Keratinocyte (primary cell): Measurements from ENCODE around the gene SMTNL1. TPM values are rescaled to one million over a fixed set of nuclear protein-coding genes. Genes with fewer than 3 reads are reported as not detected.

ENCODE experiments used
- DNase-seq: peaks from one replicate; pipeline ENCODE4 v3.0.0-alpha.2; 2011; ENCODE audit warnings: low read depth, missing footprints, low spot score
- FAIRE-seq: peaks from 2 replicates; lab custom pipeline; 2011; peaks lifted over from hg19 to GRCh38; lab: Jason Lieb, UNC
- H2AFZ ChIP-seq: 2 replicates; pipeline ENCODE4 v1.6.0; 2012; ENCODE audit warnings: low read length, control low read depth, inconsistent platforms; ENCODE audit not compliant: control insufficient read depth
- H3K27ac ChIP-seq: 2 replicates; pipeline ENCODE4 v1.5.1; 2011; ENCODE audit warnings: low read length; ENCODE audit not compliant: control insufficient read depth, insufficient read depth
- H3K27me3 ChIP-seq: 3 replicates; pipeline ENCODE4 v1.6.0; 2011; ENCODE audit warnings: low read length; ENCODE audit not compliant: control insufficient read depth, insufficient read depth; ENCODE audit errors: extremely low read depth
- H3K36me3 ChIP-seq, 2 experiments: 2 replicates in 1 of 2; 3 replicates in 1 of 2; pipeline ENCODE4 v1.5.1; 2011; ENCODE audit warnings: low read length in 2 of 2, mild to moderate bottlenecking in 1 of 2; ENCODE audit not compliant: control insufficient read depth in 2 of 2, insufficient read depth in 2 of 2; ENCODE audit errors: extremely low read depth in 1 of 2
- H3K4me1 ChIP-seq: 3 replicates; pipeline ENCODE4 v1.5.1; 2011; ENCODE audit warnings: low read length; ENCODE audit not compliant: control insufficient read depth, insufficient read depth; ENCODE audit errors: extremely low read depth
- H3K4me2 ChIP-seq: 3 replicates; pipeline ENCODE4 v1.6.0; 2011; ENCODE audit warnings: low read depth, low read length; ENCODE audit not compliant: control insufficient read depth, insufficient read depth; ENCODE audit errors: extremely low read depth
- H3K4me3 ChIP-seq, 3 experiments: fragments of 200-600 bp in 1 of 3; sonication (generic) in 1 of 3; 2 replicates in 2 of 3; 3 replicates in 1 of 3; pipeline ENCODE4 v1.5.1; 2011 to 2016; ENCODE audit warnings: low read length in 3 of 3, mild to moderate bottlenecking in 3 of 3, control low read depth in 2 of 3, inconsistent platforms in 1 of 3, low read depth in 1 of 3, mixed read lengths in 1 of 3, mixed run types in 1 of 3, moderate library complexity in 1 of 3; ENCODE audit not compliant: control insufficient read depth in 2 of 3, insufficient read depth in 2 of 3; ENCODE audit errors: extremely low read depth in 1 of 3
- H3K79me2 ChIP-seq: 2 replicates; pipeline ENCODE4 v1.6.0; 2012; ENCODE audit warnings: low read length; ENCODE audit not compliant: control insufficient read depth, insufficient read depth
- H3K9ac ChIP-seq: 3 replicates; pipeline ENCODE4 v1.6.0; 2011; ENCODE audit warnings: low read length; ENCODE audit not compliant: control insufficient read depth, insufficient read depth; ENCODE audit errors: extremely low read depth
- H3K9me1 ChIP-seq: 3 replicates; pipeline ENCODE4 v1.6.0; 2011; ENCODE audit warnings: low read length; ENCODE audit not compliant: control insufficient read depth, insufficient read depth; ENCODE audit errors: extremely low read depth
- H3K9me3 ChIP-seq: 2 replicates; pipeline ENCODE4 v1.5.1; 2012; ENCODE audit warnings: low read depth, low read length; ENCODE audit not compliant: control insufficient read depth
- H4K20me1 ChIP-seq: 3 replicates; pipeline ENCODE4 v1.6.0; 2011; ENCODE audit warnings: low read length; ENCODE audit not compliant: control insufficient read depth, insufficient read depth; ENCODE audit errors: extremely low read depth
- EZH2 ChIP-seq: IDR thresholded peaks from one replicate; pipeline ENCODE4 v1.6.1; 2012; ENCODE audit warnings: inconsistent platforms, mild to moderate bottlenecking, low read length, moderate library complexity
- dilution Hi-C: fragments of 300-500 bp; cut with MboI; formaldehyde crosslinking; loops from one replicate; pipeline ENCODE4 v1.7.0; 2020; ENCODE audit warnings: low sequenced_read_pairs; ENCODE audit not compliant: extremely low pct_ligation_motif_present
- polyA plus RNA-seq, 5 experiments: library from polyadenylated mRNA; depleted of rRNA in 3 of 5; stranded (reverse) in 3 of 5; stranded (forward) in 1 of 5; unstranded in 1 of 5; fragments of >200 nt; gene quantifications; 1 replicate in 1 of 5; 2 replicates in 3 of 5; 3 replicates in 1 of 5; pipeline versions ENCODE4 v1.2.1 to v1.2.3, GENCODE V29; 2011 to 2012; ENCODE audit warnings: missing spikeins in 2 of 5, low read depth in 1 of 5, low replicate concordance in 1 of 5
- TF ChIP-seq, protein P1 (sequence below), 3 experiments: IDR thresholded peaks in 1 of 3; conservative IDR thresholded peaks in 1 of 3; optimal IDR thresholded peaks in 1 of 3; 2 replicates in 2 of 3; 3 replicates in 1 of 3; pipeline versions ENCODE3 to v1.5.1; 2011; ENCODE audit warnings: low read length in 3 of 3, mild to moderate bottlenecking in 3 of 3, moderate library complexity in 2 of 3, control low read depth in 1 of 3, inconsistent platforms in 1 of 3; ENCODE audit not compliant: insufficient read depth in 2 of 3; ENCODE audit errors: extremely low read depth in 1 of 3

The SMTNL1 gene
- polyA plus RNA-seq, 1 donor (not counting 4 experiments of a cell fraction or from before 2014, with no cell fraction given), result not detected

DNA sequence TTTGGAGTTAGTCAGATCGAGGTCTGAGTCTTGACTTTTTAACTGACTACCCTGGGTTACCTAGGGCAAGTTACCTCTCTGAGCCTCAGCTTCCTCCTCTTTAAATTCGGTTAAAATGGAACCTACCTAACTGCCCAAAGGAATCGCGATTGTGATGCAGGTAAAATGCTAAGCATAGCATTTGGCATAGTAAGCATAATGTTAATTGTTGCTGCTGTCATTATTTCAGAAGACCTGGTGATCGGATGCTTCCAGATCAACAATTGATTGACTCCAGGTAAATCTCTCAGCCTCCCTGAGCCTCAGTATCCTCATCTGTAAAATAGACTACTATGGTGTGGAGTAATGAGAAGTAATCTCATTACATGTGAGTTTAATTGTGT is 21.3 kb upstream of the SMTNL1 start:
- Histone ChIP-seq H3K4me2 (peak overlapping the region; percentile 90), H3K27me3 (peaks cover 23% of the 10 kb centered on the region), H3K4me3 (peak overlapping the region; percentile 50 to 78 (median 72)), H3K36me3 (no peaks in the 10 kb centered on the region), H3K9me1 (no peaks in the 10 kb centered on the region), H3K79me2 (no peaks in the 10 kb centered on the region), H3K9ac (peak overlapping the region; percentile 61), H2AFZ (peak overlapping the region; percentile 90), H3K4me1 (peaks cover 4% of the 10 kb centered on the region), H4K20me1 (no peaks in the 10 kb centered on the region), H3K27ac (no peak overlapping the region), H3K9me3 (no peaks in the 10 kb centered on the region)
- TF ChIP-seq EZH2, result no peak
- TF ChIP-seq, protein P1, sequence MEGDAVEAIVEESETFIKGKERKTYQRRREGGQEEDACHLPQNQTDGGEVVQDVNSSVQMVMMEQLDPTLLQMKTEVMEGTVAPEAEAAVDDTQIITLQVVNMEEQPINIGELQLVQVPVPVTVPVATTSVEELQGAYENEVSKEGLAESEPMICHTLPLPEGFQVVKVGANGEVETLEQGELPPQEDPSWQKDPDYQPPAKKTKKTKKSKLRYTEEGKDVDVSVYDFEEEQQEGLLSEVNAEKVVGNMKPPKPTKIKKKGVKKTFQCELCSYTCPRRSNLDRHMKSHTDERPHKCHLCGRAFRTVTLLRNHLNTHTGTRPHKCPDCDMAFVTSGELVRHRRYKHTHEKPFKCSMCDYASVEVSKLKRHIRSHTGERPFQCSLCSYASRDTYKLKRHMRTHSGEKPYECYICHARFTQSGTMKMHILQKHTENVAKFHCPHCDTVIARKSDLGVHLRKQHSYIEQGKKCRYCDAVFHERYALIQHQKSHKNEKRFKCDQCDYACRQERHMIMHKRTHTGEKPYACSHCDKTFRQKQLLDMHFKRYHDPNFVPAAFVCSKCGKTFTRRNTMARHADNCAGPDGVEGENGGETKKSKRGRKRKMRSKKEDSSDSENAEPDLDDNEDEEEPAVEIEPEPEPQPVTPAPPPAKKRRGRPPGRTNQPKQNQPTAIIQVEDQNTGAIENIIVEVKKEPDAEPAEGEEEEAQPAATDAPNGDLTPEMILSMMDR (optimal IDR thresholded peaks at IDR 0.05 in 1 of 3, IDR thresholded peaks at IDR 0.05 in 1 of 3, conservative IDR thresholded peaks at IDR 0.05 in 1 of 3; ENCODE audit: extremely low read depth in 1 of 3, insufficient read depth in 2 of 3, low read length in 3 of 3), result no peak
- FAIRE-seq (no peak), DNase-seq (no peak)
- dilution Hi-C loops, result no loop called here

DNA sequence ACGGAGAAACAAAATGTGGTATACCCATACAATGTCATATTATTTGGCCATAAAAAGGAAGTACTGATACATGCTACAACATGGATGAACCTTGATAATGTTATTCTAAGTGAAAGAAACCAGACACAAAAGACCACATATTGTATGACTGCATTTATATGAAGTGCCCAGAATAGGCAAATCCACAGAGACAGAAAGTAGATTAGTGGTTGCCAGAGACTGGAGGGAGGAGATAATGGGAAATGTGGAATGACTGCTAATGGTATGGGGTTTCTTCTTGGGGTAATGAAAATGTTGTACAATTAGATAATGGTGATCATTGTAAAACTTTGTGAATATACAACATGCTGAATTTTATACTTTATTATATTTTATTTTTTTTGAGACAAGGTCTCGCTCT is 16.3 kb upstream of the SMTNL1 start:
- no peak for FAIRE-seq
- H4K20me1 ChIP-seq, result no peaks in the 10 kb centered on the region
- H2AFZ ChIP-seq, result no peak overlapping the region
- TF ChIP-seq, protein P1 (optimal IDR thresholded peaks at IDR 0.05 in 1 of 3, IDR thresholded peaks at IDR 0.05 in 1 of 3, conservative IDR thresholded peaks at IDR 0.05 in 1 of 3; ENCODE audit: extremely low read depth in 1 of 3, insufficient read depth in 2 of 3, low read length in 3 of 3), result no peak
- TF ChIP-seq EZH2, result no peak
- DNase-seq, result no peak
- H3K4me1 ChIP-seq, result no peaks in the 10 kb centered on the region
- H3K9me1 ChIP-seq, result no peaks in the 10 kb centered on the region
- no peaks in the 10 kb centered on the region for H3K27me3 ChIP-seq
- dilution Hi-C loops, result no loop called here
- no peaks in the 10 kb centered on the region for H3K79me2 ChIP-seq
- H3K36me3 ChIP-seq, result no peaks in the 10 kb centered on the region
- no peak overlapping the region for H3K27ac ChIP-seq
- no peaks in the 10 kb centered on the region for H3K9me3 ChIP-seq
- H3K4me3 ChIP-seq, result no peak overlapping the region
- H3K9ac ChIP-seq, result no peak overlapping the region
- no peak overlapping the region for H3K4me2 ChIP-seq
